HCEC 1CT (cell line): ENCODE measurements around the gene PTCH2.
"Not testable (repeated sequence)": the region's sequence is repeated elsewhere in the genome, so short reads cannot be mapped to it uniquely, and the experiment has no call there.

ENCODE experiments used
- DNase-seq: peaks from one replicate; pipeline ENCODE4 v3.0.0-alpha.2; 2017

PTCH2 gene

GRCh38 chr1:44842862-44843655, at the start of gene PTCH2:
Gene PTCH2, minus strand, starts transcription at chr1:44843253. Its CDS starts 321 bp downstream, at chr1:44842932.
- peak; percentile 36 for DNase-seq

- no peak for DNase-seq
Observed at GRCh38 chr1:44890007-44890406, 47.0 kb upstream of the PTCH2 start.

- DNase-seq: no peak
Observed at GRCh38 chr1:44885406-44885805, 42.4 kb upstream of the PTCH2 start.

- DNase-seq: no peak
Observed at GRCh38 chr1:44884746-44885145, 41.7 kb upstream of the PTCH2 start.

GRCh38 chr1:44881011-44881632, 38.1 kb upstream of the PTCH2 start:
- peak; percentile 12 for DNase-seq

GRCh38 chr1:44874155-44874554, 31.1 kb upstream of the PTCH2 start:
- no peak for DNase-seq

GRCh38 chr1:44870096-44870495, 27.0 kb upstream of the PTCH2 start:
- DNase-seq: no peak

- DNase-seq: no peak
Observed at GRCh38 chr1:44867801-44868200, 24.7 kb upstream of the PTCH2 start.

GRCh38 chr1:44862829-44863401, 19.9 kb upstream of the PTCH2 start:
- no peak for DNase-seq

- no peak for DNase-seq
Observed at GRCh38 chr1:44860891-44861425, 17.9 kb upstream of the PTCH2 start.

GRCh38 chr1:44860331-44860730, 17.3 kb upstream of the PTCH2 start:
- DNase-seq: no peak

- DNase-seq: no peak
Observed at GRCh38 chr1:44857446-44857845, 14.4 kb upstream of the PTCH2 start.

GRCh38 chr1:44855742-44856141, 12.7 kb upstream of the PTCH2 start:
- DNase-seq: no peak

GRCh38 chr1:44854970-44855369, 11.9 kb upstream of the PTCH2 start:
- no peak for DNase-seq

- DNase-seq: no peak
Observed at GRCh38 chr1:44853201-44853600, 10.1 kb upstream of the PTCH2 start.

GRCh38 chr1:44851308-44851707, 8.3 kb upstream of the PTCH2 start:
- no peak for DNase-seq

- no peak for DNase-seq
Observed at GRCh38 chr1:44849575-44850132, 6.6 kb upstream of the PTCH2 start.

GRCh38 chr1:44848456-44849181, 5.6 kb upstream of the PTCH2 start:
- DNase-seq: no peak

GRCh38 chr1:44847845-44848244, 4.8 kb upstream of the PTCH2 start:
- DNase-seq: no peak

- no peak for DNase-seq
Observed at GRCh38 chr1:44846985-44847384, 3.9 kb upstream of the PTCH2 start.

- DNase-seq: no peak
Observed at GRCh38 chr1:44842486-44842861, 579 bp downstream of the PTCH2 start.

GRCh38 chr1:44839576-44839975, 3.5 kb downstream of the PTCH2 start:
- no peak for DNase-seq

- DNase-seq: not testable (repeated sequence)
Observed at GRCh38 chr1:44838294-44838693, 4.8 kb downstream of the PTCH2 start.
